K562 (cell line): ENCODE data around the gene ZMAT3. TPM values are rescaled to one million over a fixed set of nuclear protein-coding genes. Genes with fewer than 3 reads are reported as not detected.
A peak's percentile ranks its signal among the peaks of the same experiment; 100 is the strongest.

Experiments
- ATAC-seq: fragments of 200-7000 bp; cut with Tn5 transposase; 3 replicates; pipeline ENCODE4 v1.9.1; 2020; ENCODE audit warnings: moderate library complexity
- BruUV-seq: library from RNA; stranded (reverse); fragments of 400-500 nt; replicated peaks from 2 replicates; lab custom pipeline; 2021; lab: Mats Ljungman, UMichigan
- CTCF ChIA-PET: fragments of 300-600 bp; formaldehyde crosslinking; extraction: SDS; loops from one replicate; lab custom pipeline; 2021; ENCODE audit warnings: low intra/inter-chr PET ratio; lab: Yijun Ruan, JAX
- POLR2A ChIA-PET: fragments of 300-600, 350-650 bp; sonication (Branson Sonifier 250); formaldehyde crosslinking; extraction: SDS; loops from one replicate; lab custom pipeline; 2021; ENCODE audit warnings: antibody characterized with exemption, inconsistent platforms; lab: Yijun Ruan, JAX
- DNase-seq, 4 experiments: peaks; one replicate each; pipeline versions ENCODE4 v3.0.0 to v3.0.0-alpha.2; 2011 to 2018; ENCODE audit warnings: low spot score in 3 of 4, mixed read lengths in 3 of 4; ENCODE audit errors: extremely low read depth in 1 of 4
- FAIRE-seq: peaks from 2 replicates; lab custom pipeline; 2011; peaks lifted over from hg19 to GRCh38; lab: Jason Lieb, UNC
- H2AFZ ChIP-seq: 2 replicates; pipeline ENCODE4 v1.6.0; 2011; ENCODE audit warnings: low read depth, low read length, control low read depth, inconsistent platforms
- H3K27ac ChIP-seq: fragments of 200-600 bp; 3 replicates; pipeline ENCODE4 v1.8.0; 2011; ENCODE audit warnings: low read depth, mild to moderate bottlenecking, control low read depth, inconsistent platforms, low read length, moderate library complexity, mixed read lengths; ENCODE audit errors: extremely low read depth
- H3K27me3 ChIP-seq, 2 experiments: fragments of 300-600 bp in 1 of 2; 2 replicates in 1 of 2; 3 replicates in 1 of 2; pipeline versions ENCODE4 v1.6.0 to v1.8.0; 2011; ENCODE audit warnings: inconsistent platforms in 2 of 2, low read length in 2 of 2, mild to moderate bottlenecking in 1 of 2, mixed read lengths in 1 of 2, moderate library complexity in 1 of 2; ENCODE audit not compliant: control insufficient read depth in 2 of 2, insufficient read depth in 2 of 2
- H3K36me3 ChIP-seq: fragments of 300-600 bp; 3 replicates; pipeline ENCODE4 v1.8.0; 2011; ENCODE audit warnings: mild to moderate bottlenecking, low read length, inconsistent platforms; ENCODE audit not compliant: control insufficient read depth, insufficient read depth
- H3K4me1 ChIP-seq, 2 experiments: fragments of 200-600 bp in 1 of 2; replicated peaks in 1 of 2; 2 replicates in 1 of 2; 3 replicates in 1 of 2; pipeline versions ENCODE4 v1.5.1 to v1.8.0; 2011; ENCODE audit warnings: inconsistent platforms in 2 of 2, low read length in 2 of 2, mild to moderate bottlenecking in 1 of 2, mixed read lengths in 1 of 2, moderate library complexity in 1 of 2; ENCODE audit not compliant: control insufficient read depth in 2 of 2, insufficient read depth in 2 of 2
- H3K4me2 ChIP-seq: 2 replicates; pipeline ENCODE4 v1.6.1; 2011; ENCODE audit warnings: low read length, control low read depth, inconsistent platforms, mixed read lengths; ENCODE audit not compliant: insufficient read depth
- H3K4me3 ChIP-seq: fragments of 200-600 bp; sonication (generic), shearing (Covaris generic); 2 replicates; pipeline ENCODE4 v1.5.1; 2016; ENCODE audit warnings: control low read depth, inconsistent platforms
- H3K79me2 ChIP-seq: fragments of 200-600 bp; 3 replicates; pipeline ENCODE4 v1.8.0; 2011; ENCODE audit warnings: low read length, inconsistent platforms; ENCODE audit not compliant: control insufficient read depth, insufficient read depth
- H3K9ac ChIP-seq, 2 experiments: 2 replicates each; pipeline versions ENCODE4 v1.6.0 to v1.6.1; 2011; ENCODE audit warnings: low read depth in 2 of 2, low read length in 2 of 2, control low read depth in 1 of 2, inconsistent platforms in 1 of 2, mild to moderate bottlenecking in 1 of 2, mixed read lengths in 1 of 2; ENCODE audit not compliant: insufficient read depth in 1 of 2
- H3K9me1 ChIP-seq: one replicate; pipeline ENCODE4 v1.6.0; 2011; ENCODE audit warnings: inconsistent platforms, mild to moderate bottlenecking, low read length, moderate library complexity; ENCODE audit not compliant: control insufficient read depth, insufficient read depth
- H3K9me3 ChIP-seq: replicated peaks from 2 replicates; pipeline ENCODE4 v1.5.1; 2011; ENCODE audit warnings: low read depth, low read length, inconsistent platforms; ENCODE audit not compliant: control insufficient read depth, insufficient read depth
- H4K20me1 ChIP-seq: replicated peaks from 2 replicates; pipeline ENCODE4 v1.6.1; 2011; ENCODE audit warnings: low read length, inconsistent platforms, mixed read lengths; ENCODE audit not compliant: control insufficient read depth, insufficient read depth
- CSDE1 ChIP-seq, 2 experiments: fragments of 450-650 bp; IDR thresholded peaks; 2 replicates each; pipeline ENCODE4 v1.6.1; 2016; ENCODE audit warnings: mild to moderate bottlenecking in 1 of 2
- GABPA ChIP-seq: fragments of 200-800 bp; sonication (Bioruptor generic); conservative IDR thresholded peaks from 2 replicates; pipeline ENCODE4 v1.6.1; 2016; ENCODE audit warnings: low read depth, missing genetic modification characterization, missing compliant biosample characterization
- JUNB ChIP-seq: fragments of 450-650 bp; formaldehyde crosslinking; conservative IDR thresholded peaks from 2 replicates; pipeline ENCODE4 v1.4.0; 2020; ENCODE audit warnings: mild to moderate bottlenecking
- SNRNP70 ChIP-seq: fragments of 200-400 bp; formaldehyde crosslinking; optimal IDR thresholded peaks from 2 replicates; pipeline ENCODE3; 2017; ENCODE audit warnings: low read depth, low read length
- ZBTB1 ChIP-seq: sonication (generic); formaldehyde crosslinking; IDR thresholded peaks from 2 replicates; pipeline ENCODE4 v1.8.1; 2023; ENCODE audit warnings: missing genetic modification reagents, low read depth, mild to moderate bottlenecking, borderline replicate concordance
- ZNF23 ChIP-seq: fragments of 250-450 bp; sonication (Bioruptor Pico); IDR thresholded peaks from 2 replicates; pipeline ENCODE4 v1.4.0; 2020; ENCODE audit warnings: mild to moderate bottlenecking
- ZNF75A ChIP-seq: fragments of 450-650 bp; formaldehyde crosslinking; IDR thresholded peaks from 2 replicates; pipeline ENCODE4 v1.4.0; 2020; ENCODE audit warnings: mild to moderate bottlenecking
- WGBS: fragments of 100-300 bp; shearing (Covaris generic); methylation state at CpG from one replicate; pipeline ENCODE4 v1.1.6; 2016; ENCODE audit warnings: low coverage, mixed read lengths; ENCODE audit not compliant: insufficient coverage; ENCODE audit errors: missing lambda C conversion rate; 5-methylcytosine and 5-hydroxymethylcytosine counted together
- in situ Hi-C: fragments of 300-500 bp; cut with MboI; formaldehyde crosslinking; loops from 4 replicates; pipeline ENCODE4 v1.15.0; 2018; ENCODE audit warnings: inconsistent platforms, mixed read lengths
- intact Hi-C: fragments of 100-400 bp; cut with micrococcal nuclease; formaldehyde crosslinking; loops from 2 replicates; pipeline ENCODE4 v1.14.2; 2022
- polyA plus RNA-seq, 8 experiments: library from polyadenylated mRNA; depleted of rRNA in 4 of 8; stranded (reverse) in 5 of 8; unstranded in 3 of 8; fragments of >200 nt; fragmentation: Nextera tagmentation in 2 of 8; fragmentation: Illumina TruSeq in 1 of 8; extraction: Ambion mirVana in 2 of 8; extraction: Trizol in 1 of 8; gene quantifications; 2 replicates each; pipeline versions ENCODE4 v1.2.1 to v1.2.3, GENCODE V29; 2011 to 2014; ENCODE audit warnings: inconsistent platforms in 1 of 8, missing spikeins in 1 of 8
- total RNA-seq, 7 experiments: library from RNA; depleted of rRNA in 6 of 7; stranded (reverse); fragments of >200 nt in 6 of 7; fragmentation: Illumina TruSeq in 2 of 7; extraction: Trizol in 2 of 7; gene quantifications; 2 replicates each; pipeline versions ENCODE4 v1.2.1 to v1.2.3, GENCODE V29; 2011 to 2021; ENCODE audit warnings: low replicate concordance in 1 of 7
- TF ChIP-seq, protein P1 (sequence below): fragments of 450-650 bp; formaldehyde crosslinking; conservative IDR thresholded peaks from 2 replicates; pipeline ENCODE4 v1.4.0; 2022; ENCODE audit warnings: mild to moderate bottlenecking, missing genetic modification characterization

Gene ZMAT3
- total and polyA plus RNA-seq, 9 of the 15 experiments (the other 6 are each of a cell fraction or from before 2014, with no cell fraction given) = 0.87 to 5.1 (median 3.9) TPM

DNA sequence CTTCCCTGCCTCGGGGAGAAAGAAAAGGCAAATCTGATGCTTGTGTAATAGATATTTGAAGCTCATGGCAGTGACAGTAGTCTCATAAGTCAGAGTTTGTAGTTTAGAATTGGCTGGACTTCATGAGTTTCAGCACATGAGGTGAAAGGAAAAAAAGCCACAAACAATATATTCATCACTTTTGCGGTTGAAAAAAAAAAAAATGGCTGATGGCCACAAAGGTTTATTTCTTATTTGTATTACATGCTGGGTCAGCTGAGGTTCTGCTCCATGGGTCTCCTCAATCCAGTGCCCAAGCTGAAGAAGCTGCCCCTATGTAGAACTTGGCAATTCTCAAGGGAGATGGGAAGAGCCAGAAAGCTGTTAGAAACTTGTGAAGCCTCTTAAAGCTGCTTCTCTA, 2.2 kb upstream of the ZMAT3 start:
- H4K20me1 ChIP-seq = no peaks in the 10 kb centered on the region
- no peak overlapping the region for H3K4me3 ChIP-seq
- no peak overlapping the region for H3K9ac ChIP-seq
- intact Hi-C loops (loop anchor here (5.0 kb wide), 2 partner anchors 73 to 158 kb away; partner anchors contain the start of gene PIK3CA), in situ Hi-C loops (no loop called here)
- no peaks in the 10 kb centered on the region for H3K9me3 ChIP-seq
- ChIA-PET CTCF (interaction anchor here (0.9 kb wide), 1 partner anchor 244 kb away, joined by 4 read pairs; no protein-coding TSS in a partner anchor), POLR2A (no interaction called here)
- H3K27me3 ChIP-seq = no peaks in the 10 kb centered on the region
- no peak overlapping the region for H3K4me2 ChIP-seq
- H3K4me1 ChIP-seq = peaks cover 7 to 17% of the 10 kb centered on the region in 2 experiments; a peak in 4 of 5 replicates
- peaks cover 23% of the 10 kb centered on the region; the same call in 2 of the 3 replicates for H3K79me2 ChIP-seq
- no peak for ATAC-seq
- WGBS = 66% methylated on average over 2 of the region's 2 CpGs
- peak overlapping the region; percentile 79 for H2AFZ ChIP-seq
- DNase-seq = no peak
- no TSS peak for BruUV-seq
- FAIRE-seq = no peak
- TF ChIP-seq ZNF75A (CRISPR knock-in tag) (no peak), CSDE1 (IDR thresholded peaks at IDR 0.05) (no peak), GABPA (no peak), ZNF23 (CRISPR knock-in tag) (no peak), SNRNP70 (no peak), ZBTB1 (CRISPR knock-in tag) (no peak), JUNB (no peak)
- TF ChIP-seq, protein P1, sequence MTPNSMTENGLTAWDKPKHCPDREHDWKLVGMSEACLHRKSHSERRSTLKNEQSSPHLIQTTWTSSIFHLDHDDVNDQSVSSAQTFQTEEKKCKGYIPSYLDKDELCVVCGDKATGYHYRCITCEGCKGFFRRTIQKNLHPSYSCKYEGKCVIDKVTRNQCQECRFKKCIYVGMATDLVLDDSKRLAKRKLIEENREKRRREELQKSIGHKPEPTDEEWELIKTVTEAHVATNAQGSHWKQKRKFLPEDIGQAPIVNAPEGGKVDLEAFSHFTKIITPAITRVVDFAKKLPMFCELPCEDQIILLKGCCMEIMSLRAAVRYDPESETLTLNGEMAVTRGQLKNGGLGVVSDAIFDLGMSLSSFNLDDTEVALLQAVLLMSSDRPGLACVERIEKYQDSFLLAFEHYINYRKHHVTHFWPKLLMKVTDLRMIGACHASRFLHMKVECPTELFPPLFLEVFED = no peak
- H3K9me1 ChIP-seq = no peaks in the 10 kb centered on the region
- no peaks in the 10 kb centered on the region for H3K36me3 ChIP-seq
- H3K27ac ChIP-seq = no peak overlapping the region
